22Rv1 (cell line): ENCODE data around the gene NUAK2.

Experiments
- ZFX ChIP-seq: fragments of 450-650 bp; IDR thresholded peaks from 2 replicates; pipeline ENCODE4 v1.6.1; 2017; ENCODE audit warnings: antibody characterized with exemption, borderline replicate concordance
- TF ChIP-seq, protein P1 (sequence below): fragments of 450-650 bp; IDR thresholded peaks from 2 replicates; pipeline ENCODE4 v1.5.1; 2017; ENCODE audit warnings: mild to moderate bottlenecking

- TF ChIP-seq, protein P1, sequence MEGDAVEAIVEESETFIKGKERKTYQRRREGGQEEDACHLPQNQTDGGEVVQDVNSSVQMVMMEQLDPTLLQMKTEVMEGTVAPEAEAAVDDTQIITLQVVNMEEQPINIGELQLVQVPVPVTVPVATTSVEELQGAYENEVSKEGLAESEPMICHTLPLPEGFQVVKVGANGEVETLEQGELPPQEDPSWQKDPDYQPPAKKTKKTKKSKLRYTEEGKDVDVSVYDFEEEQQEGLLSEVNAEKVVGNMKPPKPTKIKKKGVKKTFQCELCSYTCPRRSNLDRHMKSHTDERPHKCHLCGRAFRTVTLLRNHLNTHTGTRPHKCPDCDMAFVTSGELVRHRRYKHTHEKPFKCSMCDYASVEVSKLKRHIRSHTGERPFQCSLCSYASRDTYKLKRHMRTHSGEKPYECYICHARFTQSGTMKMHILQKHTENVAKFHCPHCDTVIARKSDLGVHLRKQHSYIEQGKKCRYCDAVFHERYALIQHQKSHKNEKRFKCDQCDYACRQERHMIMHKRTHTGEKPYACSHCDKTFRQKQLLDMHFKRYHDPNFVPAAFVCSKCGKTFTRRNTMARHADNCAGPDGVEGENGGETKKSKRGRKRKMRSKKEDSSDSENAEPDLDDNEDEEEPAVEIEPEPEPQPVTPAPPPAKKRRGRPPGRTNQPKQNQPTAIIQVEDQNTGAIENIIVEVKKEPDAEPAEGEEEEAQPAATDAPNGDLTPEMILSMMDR: no peak
- TF ChIP-seq ZFX: no peak
Measured at GRCh38 chr1:205356440-205357139, 35.0 kb upstream of the NUAK2 start, which contains the start of gene KLHDC8A.
